ENCODE results near the gene SLC35E1.

The SLC35E1 gene

GRCh38 chr19:16566161-16566560 is 6.1 kb downstream of the SLC35E1 start:
- Histone ChIP-seq H3K27me3 (ENCODE audit: insufficient read depth, low read depth) (no peaks in the 10 kb centered on the region), H3K36me3 (ENCODE audit: insufficient read depth) (no peaks in the 10 kb centered on the region; the same call in 1 of the 2 replicates), H3K4me1 (ENCODE audit: low read depth, poor library complexity, severe bottlenecking) (peaks cover 7% of the 10 kb centered on the region), H2AFZ (ENCODE audit: low read depth) (no peak overlapping the region), H3K79me2 (ENCODE audit: insufficient read depth, low read depth) (peaks cover 18% of the 10 kb centered on the region; the same call in 1 of the 2 replicates), H3K4me2 (no peak overlapping the region), H3K27ac (no peak overlapping the region), H4K20me1 (ENCODE audit: insufficient read depth) (no peaks in the 10 kb centered on the region), H3K4me3 (IDR thresholded peaks at IDR 0.05; ENCODE audit: insufficient read depth, low read depth, low read length) (no peak overlapping the region), H3K9ac (no peak overlapping the region)
- no peak for TF ChIP-seq CTCF (conservative IDR thresholded peaks at IDR 0.05; ENCODE audit: low read depth, low read length)

- H4K20me1 ChIP-seq (ENCODE audit: insufficient read depth) = no peaks in the 10 kb centered on the region
- no peak overlapping the region for H2AFZ ChIP-seq (ENCODE audit: low read depth)
- TF ChIP-seq CTCF (conservative IDR thresholded peaks at IDR 0.05; ENCODE audit: low read depth, low read length) = no peak
- no peaks in the 10 kb centered on the region for H3K4me1 ChIP-seq (ENCODE audit: low read depth, poor library complexity, severe bottlenecking)
- H3K4me2 ChIP-seq = no peak overlapping the region
- H3K27ac ChIP-seq = no peak overlapping the region
- H3K79me2 ChIP-seq (ENCODE audit: insufficient read depth, low read depth) = peaks cover 9% of the 10 kb centered on the region; the same call in 1 of the 2 replicates
- no peak overlapping the region for H3K9ac ChIP-seq
- no peaks in the 10 kb centered on the region for H3K27me3 ChIP-seq (ENCODE audit: insufficient read depth, low read depth)
- no peaks in the 10 kb centered on the region; the same call in 1 of the 2 replicates for H3K36me3 ChIP-seq (ENCODE audit: insufficient read depth)
- H3K4me3 ChIP-seq (IDR thresholded peaks at IDR 0.05; ENCODE audit: insufficient read depth, low read depth, low read length) = no peak overlapping the region
Measured at GRCh38 chr19:16564842-16565241, 7.4 kb downstream of the SLC35E1 start.

GRCh38 chr19:16562608-16563025 is 9.6 kb downstream of the SLC35E1 start:
- Histone ChIP-seq H3K36me3 (ENCODE audit: insufficient read depth) (no peaks in the 10 kb centered on the region; the same call in 1 of the 2 replicates), H3K4me1 (ENCODE audit: low read depth, poor library complexity, severe bottlenecking) (no peaks in the 10 kb centered on the region), H2AFZ (ENCODE audit: low read depth) (no peak overlapping the region), H3K9ac (no peak overlapping the region), H3K4me2 (no peak overlapping the region), H3K4me3 (IDR thresholded peaks at IDR 0.05; ENCODE audit: insufficient read depth, low read depth, low read length) (no peak overlapping the region), H4K20me1 (ENCODE audit: insufficient read depth) (no peaks in the 10 kb centered on the region), H3K79me2 (ENCODE audit: insufficient read depth, low read depth) (no peaks in the 10 kb centered on the region), H3K27me3 (ENCODE audit: insufficient read depth, low read depth) (no peaks in the 10 kb centered on the region), H3K27ac (no peak overlapping the region)
- TF ChIP-seq CTCF (conservative IDR thresholded peaks at IDR 0.05; ENCODE audit: low read depth, low read length) = no peak

- Histone ChIP-seq H3K4me1 (ENCODE audit: low read depth, poor library complexity, severe bottlenecking) (no peaks in the 10 kb centered on the region), H3K27ac (no peak overlapping the region), H4K20me1 (ENCODE audit: insufficient read depth) (no peaks in the 10 kb centered on the region), H3K4me2 (no peak overlapping the region), H3K79me2 (ENCODE audit: insufficient read depth, low read depth) (no peaks in the 10 kb centered on the region), H3K27me3 (ENCODE audit: insufficient read depth, low read depth) (no peaks in the 10 kb centered on the region), H2AFZ (ENCODE audit: low read depth) (no peak overlapping the region), H3K9ac (no peak overlapping the region), H3K4me3 (IDR thresholded peaks at IDR 0.05; ENCODE audit: insufficient read depth, low read depth, low read length) (no peak overlapping the region), H3K36me3 (ENCODE audit: insufficient read depth) (no peaks in the 10 kb centered on the region)
- TF ChIP-seq CTCF (conservative IDR thresholded peaks at IDR 0.05; ENCODE audit: low read depth, low read length) = no peak
Measured at GRCh38 chr19:16561382-16561781, 10.8 kb downstream of the SLC35E1 start.
